ENCODE data around the gene GNAS. TPM values are rescaled to one million over a fixed set of nuclear protein-coding genes. Genes with fewer than 3 reads are reported as not detected.

GNAS gene
- total RNA-seq, 1 donor from 2014 or later, result 1,425 TPM

GRCh38 chr20:58889334-58889760 lies 36.8 kb downstream of the GNAS start:
- Mint-ChIP-seq H3K4me1 (peaks cover 31% of the 10 kb centered on the region), H3K27ac (ENCODE audit: unreplicated experiment) (peak overlapping the region; percentile 79), H3K9me3 (no peaks in the 10 kb centered on the region), H3K4me3 (peak overlapping the region; percentile 88), H3K36me3 (ENCODE audit: low read depth) (peaks cover 7% of the 10 kb centered on the region), H3K27me3 (ENCODE audit: low read depth) (peaks cover 9% of the 10 kb centered on the region)
- TF ChIP-seq CTCF (conservative IDR thresholded peaks at IDR 0.05), result no peak
- no peak for DNase-seq (ENCODE audit: low read depth, low spot score)

- peaks cover 9% of the 10 kb centered on the region for H3K27me3 Mint-ChIP-seq (ENCODE audit: low read depth)
- peaks cover 7% of the 10 kb centered on the region for H3K36me3 Mint-ChIP-seq (ENCODE audit: low read depth)
- H3K4me3 Mint-ChIP-seq, result peak overlapping the region; percentile 95
- no peaks in the 10 kb centered on the region for H3K9me3 Mint-ChIP-seq
- no peak for TF ChIP-seq CTCF (conservative IDR thresholded peaks at IDR 0.05)
- peaks cover 37% of the 10 kb centered on the region for H3K4me1 Mint-ChIP-seq
- DNase-seq (ENCODE audit: low read depth, low spot score), result no peak
- H3K27ac Mint-ChIP-seq (ENCODE audit: unreplicated experiment), result peak overlapping the region; percentile 94
Measured at GRCh38 chr20:58889798-58890517, 37.4 kb downstream of the GNAS start.

GRCh38 chr20:58890518-58891085 lies 38.1 kb downstream of the GNAS start:
- H3K9me3 Mint-ChIP-seq, result no peaks in the 10 kb centered on the region
- TF ChIP-seq CTCF (conservative IDR thresholded peaks at IDR 0.05), result no peak
- H3K27me3 Mint-ChIP-seq (ENCODE audit: low read depth), result peaks cover 9% of the 10 kb centered on the region
- H3K4me1 Mint-ChIP-seq, result peaks cover 44% of the 10 kb centered on the region
- DNase-seq (ENCODE audit: low read depth, low spot score), result peak; percentile 73
- H3K36me3 Mint-ChIP-seq (ENCODE audit: low read depth), result peaks cover 7% of the 10 kb centered on the region
- peak overlapping the region; percentile 95 for H3K4me3 Mint-ChIP-seq
- peak overlapping the region; percentile 93 for H3K27ac Mint-ChIP-seq (ENCODE audit: unreplicated experiment)

GRCh38 chr20:58891086-58891717 lies 38.7 kb downstream of the GNAS start:
- H3K9me3 Mint-ChIP-seq, result no peaks in the 10 kb centered on the region
- peak overlapping the region; percentile 75 for H3K4me3 Mint-ChIP-seq
- no peak for TF ChIP-seq CTCF (conservative IDR thresholded peaks at IDR 0.05)
- peaks cover 9% of the 10 kb centered on the region for H3K27me3 Mint-ChIP-seq (ENCODE audit: low read depth)
- H3K4me1 Mint-ChIP-seq, result peaks cover 50% of the 10 kb centered on the region
- peaks cover 5% of the 10 kb centered on the region for H3K36me3 Mint-ChIP-seq (ENCODE audit: low read depth)
- no peak overlapping the region for H3K27ac Mint-ChIP-seq (ENCODE audit: unreplicated experiment)
- DNase-seq (ENCODE audit: low read depth, low spot score), result peak; percentile 59

GRCh38 chr20:58891718-58892140 lies 39.2 kb downstream of the GNAS start:
- peak overlapping the region; percentile 95 for H3K4me3 Mint-ChIP-seq
- H3K27me3 Mint-ChIP-seq (ENCODE audit: low read depth), result peaks cover 9% of the 10 kb centered on the region
- no peaks in the 10 kb centered on the region for H3K9me3 Mint-ChIP-seq
- H3K36me3 Mint-ChIP-seq (ENCODE audit: low read depth), result peaks cover 5% of the 10 kb centered on the region
- peak; percentile 33 for DNase-seq (ENCODE audit: low read depth, low spot score)
- TF ChIP-seq CTCF (conservative IDR thresholded peaks at IDR 0.05), result no peak
- H3K4me1 Mint-ChIP-seq, result peaks cover 54% of the 10 kb centered on the region
- peak overlapping the region; percentile 99 for H3K27ac Mint-ChIP-seq (ENCODE audit: unreplicated experiment)

Measured in neural crest cell (in vitro differentiated cells).